NCI-H1436 (cell line): ENCODE data around the gene PTPN7.
A peak's percentile ranks its signal among the peaks of the same experiment; 100 is the strongest.
"Not testable (repeated sequence)": the region's sequence is repeated elsewhere in the genome, so short reads cannot be mapped to it uniquely, and the experiment has no call there.

Experiments used
- DNase-seq: peaks from one replicate; lab custom pipeline; 2025; lab: John Stamatoyannopoulos, UW

Gene PTPN7

GRCh38 chr1:202167054-202167453, 6.7 kb upstream of the PTPN7 start:
- not testable (repeated sequence) for DNase-seq

DNA sequence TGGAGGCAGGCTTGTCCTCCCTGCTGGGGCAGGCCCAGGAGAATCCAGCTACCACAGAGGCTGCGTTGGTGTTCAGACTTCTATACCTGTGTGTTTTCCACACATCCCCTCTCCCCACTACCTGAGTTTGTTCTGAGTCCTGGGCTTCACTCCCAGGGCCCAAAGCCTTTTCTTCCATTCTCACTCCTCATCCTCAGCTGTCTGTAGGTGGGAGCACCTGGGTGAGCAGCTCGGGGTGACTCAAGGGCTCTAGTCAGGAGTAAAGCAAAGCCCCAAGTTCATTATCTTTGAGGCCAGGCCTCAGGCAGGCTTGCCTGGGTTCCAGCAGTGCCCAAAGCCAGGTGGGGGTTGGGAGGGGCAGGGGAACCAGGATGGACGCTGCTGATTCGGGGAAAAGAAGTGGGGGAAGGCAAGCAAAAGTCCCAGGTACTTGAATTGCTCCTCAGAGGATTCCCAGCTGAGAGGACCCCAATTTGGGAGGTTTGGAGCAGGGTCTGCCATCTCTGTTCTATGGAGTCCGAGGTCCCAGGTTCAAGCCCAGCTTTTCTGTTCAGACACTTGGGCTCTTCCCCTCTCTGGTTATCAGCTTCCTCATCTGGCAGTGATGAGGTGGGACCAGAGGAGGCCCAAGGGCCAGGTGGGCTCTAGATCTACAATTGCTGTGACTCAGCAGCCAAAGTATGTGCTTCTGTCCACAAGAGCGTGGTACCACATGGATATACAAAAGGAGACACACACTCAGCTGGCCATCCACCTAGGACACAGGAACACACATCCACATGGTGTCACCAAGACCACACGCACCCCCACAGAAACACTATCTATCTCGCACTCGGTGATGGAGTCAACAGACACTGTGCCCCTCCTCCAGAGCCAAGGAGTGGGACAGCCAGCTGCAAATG, 5.8 kb upstream of the PTPN7 start:
- DNase-seq, result no peak

- DNase-seq, result no peak
Measured at GRCh38 chr1:202165267-202165941, 5.0 kb upstream of the PTPN7 start.

GRCh38 chr1:202164271-202165037, 4.1 kb upstream of the PTPN7 start:
- no peak for DNase-seq

DNA sequence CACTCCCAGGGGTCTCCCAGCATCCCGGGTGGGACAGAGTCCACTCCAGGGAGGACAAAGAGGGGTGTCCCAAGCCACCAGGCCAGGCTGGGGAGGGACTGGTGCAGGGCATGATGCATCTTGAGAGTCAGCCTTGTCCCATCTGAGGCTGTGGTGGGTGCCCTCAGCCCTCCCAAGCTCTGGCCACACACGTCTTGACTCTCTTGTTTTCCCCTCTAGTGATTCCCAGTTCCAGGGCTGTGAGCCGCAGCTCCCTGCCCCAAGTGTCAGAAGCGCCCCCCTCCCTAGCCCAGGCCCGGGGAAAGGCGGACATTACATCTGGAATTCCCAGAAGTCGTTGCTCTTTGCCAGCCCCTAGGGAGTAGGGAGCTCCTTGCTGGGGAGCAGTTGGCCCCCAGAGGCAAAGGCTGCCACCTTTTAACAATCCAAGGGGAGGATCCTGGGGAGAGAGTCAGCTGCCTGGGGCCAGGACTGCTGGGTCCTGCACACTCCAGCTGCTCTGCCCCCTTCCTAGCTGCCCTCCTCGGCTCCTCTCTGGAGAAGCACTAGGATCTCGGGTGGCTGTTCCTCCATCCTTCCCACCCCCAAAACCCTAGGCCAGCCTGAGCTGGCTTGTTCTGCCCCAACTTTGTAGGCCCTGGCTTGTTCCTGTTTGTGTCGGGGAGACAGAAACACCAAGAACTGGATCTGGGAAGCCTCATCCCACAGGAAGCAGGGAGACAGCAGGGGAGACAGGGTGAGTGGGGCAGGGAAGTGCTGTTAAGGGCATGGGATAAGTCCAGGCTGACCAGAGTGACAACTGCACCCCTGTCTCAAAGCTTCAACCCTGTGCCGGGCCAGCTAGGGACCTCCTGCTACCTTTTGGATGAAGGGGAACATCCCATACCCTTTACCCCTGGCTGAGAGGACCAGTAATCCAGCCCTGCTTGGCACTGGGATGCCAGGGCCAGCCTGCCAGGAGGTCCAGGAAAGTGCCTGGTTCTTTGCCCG, 3.2 kb upstream of the PTPN7 start:
- no peak for DNase-seq

- no peak for DNase-seq
Measured at GRCh38 chr1:202162418-202163280, 2.2 kb upstream of the PTPN7 start.

DNA sequence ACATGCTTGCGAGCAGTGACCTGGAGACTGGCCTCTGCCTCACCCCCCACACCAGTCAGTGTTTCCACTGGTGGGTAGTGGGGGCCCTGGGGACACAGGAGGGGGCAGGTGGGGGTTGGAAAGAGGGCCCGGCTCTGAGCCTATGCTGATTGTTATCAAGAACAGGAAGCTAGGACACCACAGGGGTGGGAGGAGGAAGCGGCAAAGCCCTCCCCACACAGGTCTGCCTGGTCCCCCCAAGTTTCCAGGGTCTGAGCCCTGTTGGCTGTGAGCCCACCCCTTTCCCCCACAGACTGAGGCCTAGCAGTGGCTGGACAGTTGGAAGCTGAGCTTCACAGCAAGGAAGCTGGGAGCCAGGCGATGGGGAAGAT, 1.6 kb upstream of the PTPN7 start:
- no peak for DNase-seq

DNA sequence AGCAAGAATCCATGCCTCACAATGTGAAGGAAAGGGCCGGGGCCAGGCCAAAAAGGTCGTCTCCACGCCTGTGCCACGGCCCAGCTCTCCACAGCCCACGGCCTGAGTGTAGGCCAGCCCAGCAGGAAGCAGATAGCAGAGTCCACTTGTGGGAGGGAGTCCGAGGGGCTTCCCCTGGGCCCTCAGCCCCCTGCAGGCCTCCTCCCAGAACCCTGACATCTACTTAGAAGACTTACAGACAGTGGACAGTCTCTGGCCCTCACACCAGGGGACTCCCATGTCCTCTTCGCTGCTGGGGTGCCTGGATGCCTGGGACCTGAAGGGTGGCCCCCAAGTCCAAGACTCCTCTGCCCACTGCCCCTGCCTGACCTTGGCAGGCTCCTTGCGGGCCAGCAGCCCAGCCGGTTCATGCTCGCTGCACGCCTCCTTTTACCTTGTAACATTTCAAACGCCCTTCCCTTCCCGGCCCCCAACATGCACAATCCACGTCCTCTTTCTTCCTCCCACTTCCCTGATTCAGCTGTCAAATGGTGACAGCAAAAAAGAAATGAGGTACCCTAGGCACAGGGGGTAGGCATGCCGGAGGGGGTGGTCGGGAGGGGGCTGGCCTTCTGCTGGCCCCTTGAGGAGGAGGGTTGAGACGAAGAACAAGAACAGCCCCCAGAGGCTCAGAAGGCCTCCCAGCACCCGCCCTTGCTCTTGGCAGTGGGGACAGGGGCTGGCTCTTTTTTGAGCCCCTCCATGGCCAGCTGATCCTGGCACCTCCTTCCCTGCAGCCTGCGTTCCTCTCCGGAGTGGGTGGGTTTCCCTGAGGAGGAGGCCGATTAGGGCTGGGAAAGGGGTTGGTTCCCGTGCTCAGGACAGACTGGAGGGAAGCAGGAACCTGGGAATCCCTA, 997 bp upstream of the PTPN7 start:
- DNase-seq, result no peak

GRCh38 chr1:202159534-202160371, 649 bp downstream of the PTPN7 start:
- DNase-seq, result no peak

- DNase-seq, result no peak
Measured at GRCh38 chr1:202158810-202159533, 1.4 kb downstream of the PTPN7 start.

GRCh38 chr1:202157945-202158344, 2.5 kb downstream of the PTPN7 start:
- no peak for DNase-seq

DNA sequence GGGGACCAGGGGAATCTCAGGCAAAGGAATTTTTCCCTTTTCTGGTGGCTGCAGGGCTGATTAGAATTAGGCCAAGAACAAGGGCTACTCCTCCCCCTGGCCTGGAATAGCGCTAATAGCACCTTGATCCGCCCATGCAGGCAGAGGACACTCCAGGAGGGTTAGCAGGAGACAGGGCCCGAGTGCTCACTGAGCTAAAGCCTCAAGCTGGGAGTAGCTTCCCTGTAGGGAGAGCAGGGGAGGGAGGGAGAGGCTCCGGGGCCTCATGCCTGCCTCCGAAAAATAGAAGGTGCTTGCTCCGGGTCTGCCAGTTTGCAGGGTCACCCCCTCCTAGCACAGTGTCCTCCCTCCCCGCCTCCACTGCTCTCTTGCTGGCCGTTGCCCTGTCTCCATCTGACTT, 3.8 kb downstream of the PTPN7 start:
- no peak for DNase-seq

DNA sequence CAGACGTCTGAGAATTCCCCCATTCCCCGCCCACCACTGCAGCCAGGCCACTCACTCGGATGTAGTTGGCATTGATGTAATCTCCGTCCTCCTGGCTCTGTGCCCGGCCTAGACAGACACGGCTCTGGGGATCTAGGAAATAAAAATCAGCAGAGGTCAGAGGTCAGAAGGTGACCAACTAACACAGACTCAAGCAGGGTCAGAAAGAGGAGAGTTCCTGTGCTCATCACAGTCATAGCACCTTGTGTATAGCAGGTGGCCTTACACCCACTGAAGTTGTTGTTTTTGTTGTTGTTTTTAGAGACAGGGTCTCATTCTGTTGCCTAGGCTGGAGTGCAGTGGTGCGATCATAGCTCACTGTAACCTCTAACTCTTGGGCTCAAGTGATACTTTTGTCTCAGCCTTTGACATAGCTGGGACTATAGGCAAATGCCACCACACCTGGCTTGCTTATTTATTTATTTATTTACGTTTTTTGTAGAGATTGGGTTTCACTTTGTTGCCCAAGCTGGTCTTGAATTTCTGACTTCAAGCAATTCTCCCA, 4.9 kb downstream of the PTPN7 start:
- no peak for DNase-seq

GRCh38 chr1:202154766-202155477, 5.5 kb downstream of the PTPN7 start:
- peak; percentile 85 for DNase-seq

DNA sequence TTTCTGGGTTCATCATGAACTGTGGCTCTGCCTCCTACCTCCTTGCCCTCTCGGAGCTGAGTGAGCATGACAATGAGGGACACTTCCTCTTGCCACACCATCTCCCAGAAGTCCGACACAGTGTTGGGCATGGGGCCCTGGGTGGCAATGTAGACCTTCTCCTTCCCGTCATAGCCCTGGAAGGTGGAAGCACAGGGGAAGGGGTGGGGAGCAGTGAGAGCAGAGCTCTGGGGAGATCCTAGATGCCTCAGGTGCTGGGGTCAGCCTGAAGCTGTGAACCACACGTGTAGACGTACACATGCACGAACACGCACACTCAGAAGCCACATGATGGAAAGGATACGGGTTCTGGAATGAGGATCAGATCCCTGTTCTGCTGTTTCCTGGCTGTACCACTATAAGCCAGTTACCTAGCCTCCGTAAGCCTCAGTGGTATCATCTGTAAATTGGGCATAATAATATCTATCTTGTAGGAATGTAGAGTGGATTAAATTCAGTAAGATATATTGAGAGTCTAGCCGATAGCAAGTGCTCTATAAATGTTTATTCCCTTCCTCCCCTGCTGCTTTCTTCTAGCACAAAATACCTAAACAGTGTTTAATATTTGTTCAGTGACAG, 6.1 kb downstream of the PTPN7 start:
- no peak for DNase-seq

GRCh38 chr1:202153284-202153683, 7.1 kb downstream of the PTPN7 start:
- no peak for DNase-seq
